SK-N-MC (cell line): ENCODE results near the gene C10orf71.

Experiments
- DNase-seq: peaks from one replicate; pipeline ENCODE4 v3.0.0-alpha.2; 2011; ENCODE audit warnings: low read depth, low spot score
- H3K27ac ChIP-seq: fragments of 200-600 bp; sonication (generic); 2 replicates; pipeline ENCODE4 v1.5.1; 2016; ENCODE audit warnings: mixed run types
- H3K36me3 ChIP-seq: fragments of 200-600 bp; sonication (generic); 2 replicates; pipeline ENCODE4 v1.6.1; 2017; ENCODE audit warnings: antibody characterized with exemption, low read length, mixed read lengths; ENCODE audit not compliant: insufficient read depth
- H3K4me3 ChIP-seq: fragments of 200-600 bp; sonication (generic); 2 replicates; pipeline ENCODE4 v1.5.1; 2016
- H3K9ac ChIP-seq: fragments of 200-600 bp; sonication (generic); 2 replicates; pipeline ENCODE4 v1.8.0; 2017; ENCODE audit warnings: mixed run types, mixed read lengths; ENCODE audit not compliant: insufficient read length
- H3K9me3 ChIP-seq: fragments of 200-600 bp; sonication (generic); 2 replicates; pipeline ENCODE4 v1.6.1; 2017; ENCODE audit warnings: low read depth, mild to moderate bottlenecking, antibody characterized with exemption, low read length, moderate library complexity, mixed read lengths
- EZH2 ChIP-seq: fragments of 200-600 bp; sonication (generic); IDR thresholded peaks from one replicate; pipeline ENCODE4 v1.6.1; 2017; ENCODE audit warnings: antibody characterized with exemption
- FOXP2 ChIP-seq: optimal IDR thresholded peaks from 2 replicates; pipeline ENCODE3; 2011; ENCODE audit warnings: mild to moderate bottlenecking, moderate library complexity; ENCODE audit not compliant: insufficient read depth; ENCODE audit errors: extremely low read length, control extremely low read depth
- POLR2AphosphoS5 ChIP-seq: IDR thresholded peaks from 2 replicates; pipeline ENCODE4 v1.6.1; 2012; ENCODE audit warnings: mild to moderate bottlenecking, low read depth, low read length, borderline replicate concordance

The C10orf71 gene

DNA sequence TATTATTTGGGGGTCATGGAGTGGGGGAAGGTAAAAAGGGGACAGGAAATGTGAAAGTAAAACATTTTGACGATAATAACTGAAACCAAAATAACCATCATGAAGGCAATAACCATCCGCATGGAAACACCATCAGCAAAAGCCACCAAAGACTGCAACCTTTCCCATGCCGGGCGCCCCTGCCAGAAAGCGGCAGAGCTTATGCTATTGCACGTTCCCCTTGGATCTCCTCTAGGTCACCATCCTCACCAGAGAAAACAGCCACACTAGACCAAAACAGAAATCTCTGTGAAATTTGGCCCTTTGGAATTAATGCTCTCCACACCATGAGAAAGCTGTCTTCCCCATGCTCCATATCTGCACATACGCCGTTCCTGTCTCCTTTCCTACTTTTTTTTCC, 65.8 kb downstream of the C10orf71 start:
- Histone ChIP-seq H3K4me3 (no peak overlapping the region), H3K36me3 (no peaks in the 10 kb centered on the region)
- no peak for TF ChIP-seq FOXP2
- TF ChIP-seq EZH2, result no peak
- no peak for TF ChIP-seq POLR2AphosphoS5

GRCh38 chr10:49365275-49365674, 66.3 kb downstream of the C10orf71 start:
- no peak overlapping the region for H3K4me3 ChIP-seq
- no peak for TF ChIP-seq POLR2AphosphoS5
- no peak for TF ChIP-seq FOXP2
- no peak for TF ChIP-seq EZH2
- H3K9ac ChIP-seq, result no peak overlapping the region
- H3K36me3 ChIP-seq, result no peaks in the 10 kb centered on the region
- no peak for DNase-seq
- H3K9me3 ChIP-seq, result no peaks in the 10 kb centered on the region
- H3K27ac ChIP-seq, result no peak overlapping the region

More for the DNA sequence above, 65.8 kb downstream of the C10orf71 start:
- Histone ChIP-seq H3K9ac (no peak overlapping the region), H3K27ac (no peak overlapping the region), H3K9me3 (no peaks in the 10 kb centered on the region)
- DNase-seq, result no peak

DNA sequence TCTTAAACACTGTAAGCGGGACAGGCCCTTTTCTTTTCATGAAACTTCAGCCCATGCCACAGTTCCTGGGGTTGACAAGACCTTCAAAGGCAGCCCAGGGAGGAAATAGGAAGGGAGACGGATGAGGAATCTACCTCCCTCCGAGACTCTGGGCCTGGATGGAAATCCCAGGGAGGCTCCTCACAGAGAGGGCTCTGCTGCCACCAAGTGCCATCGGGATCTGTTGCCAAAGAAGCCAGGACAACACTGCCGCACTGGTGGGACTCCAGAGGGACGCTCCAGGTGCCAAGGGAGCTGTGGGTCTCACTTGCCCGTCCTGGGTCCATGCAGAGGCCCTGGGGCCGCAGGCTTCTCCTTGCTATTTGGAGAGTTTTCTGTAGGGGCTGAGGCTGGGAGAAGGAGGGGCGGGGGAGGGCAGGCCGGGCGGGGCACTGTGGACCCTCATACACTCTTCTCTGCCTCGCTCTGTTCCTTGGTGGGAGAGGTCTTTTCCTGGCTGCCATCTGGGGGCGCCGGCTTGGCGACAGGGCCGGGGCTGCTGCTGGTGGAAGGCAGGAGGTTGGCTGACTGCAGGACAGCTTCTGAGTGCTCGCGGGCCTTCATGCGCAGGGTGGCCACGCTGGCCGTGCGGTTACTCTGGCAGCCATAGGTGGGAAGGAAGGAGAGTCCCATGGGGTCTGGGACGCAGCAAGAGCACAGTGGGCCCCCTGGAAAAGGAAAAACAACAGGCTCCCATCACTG, 66.9 kb downstream of the C10orf71 start:
- H3K9me3 ChIP-seq, result no peaks in the 10 kb centered on the region
- H3K4me3 ChIP-seq, result no peak overlapping the region
- no peak overlapping the region for H3K9ac ChIP-seq
- no peak for TF ChIP-seq POLR2AphosphoS5
- TF ChIP-seq EZH2, result no peak
- TF ChIP-seq FOXP2, result no peak
- no peak overlapping the region for H3K27ac ChIP-seq
- DNase-seq, result no peak
- H3K36me3 ChIP-seq, result no peaks in the 10 kb centered on the region

- no peak overlapping the region for H3K9ac ChIP-seq
- no peaks in the 10 kb centered on the region for H3K9me3 ChIP-seq
- no peak overlapping the region for H3K4me3 ChIP-seq
- H3K27ac ChIP-seq, result no peak overlapping the region
- TF ChIP-seq FOXP2 (no peak), POLR2AphosphoS5 (no peak), EZH2 (no peak)
- DNase-seq, result no peak
- H3K36me3 ChIP-seq, result no peaks in the 10 kb centered on the region
These were observed 67.5 kb downstream of the C10orf71 start for GRCh38 chr10:49366460-49366859.

GRCh38 chr10:49367600-49367999, 68.6 kb downstream of the C10orf71 start:
- Histone ChIP-seq H3K9ac (no peak overlapping the region), H3K4me3 (no peak overlapping the region), H3K9me3 (no peaks in the 10 kb centered on the region), H3K36me3 (no peaks in the 10 kb centered on the region), H3K27ac (no peak overlapping the region)
- DNase-seq, result no peak
- no peak for TF ChIP-seq FOXP2
- no peak for TF ChIP-seq POLR2AphosphoS5
- no peak for TF ChIP-seq EZH2

DNA sequence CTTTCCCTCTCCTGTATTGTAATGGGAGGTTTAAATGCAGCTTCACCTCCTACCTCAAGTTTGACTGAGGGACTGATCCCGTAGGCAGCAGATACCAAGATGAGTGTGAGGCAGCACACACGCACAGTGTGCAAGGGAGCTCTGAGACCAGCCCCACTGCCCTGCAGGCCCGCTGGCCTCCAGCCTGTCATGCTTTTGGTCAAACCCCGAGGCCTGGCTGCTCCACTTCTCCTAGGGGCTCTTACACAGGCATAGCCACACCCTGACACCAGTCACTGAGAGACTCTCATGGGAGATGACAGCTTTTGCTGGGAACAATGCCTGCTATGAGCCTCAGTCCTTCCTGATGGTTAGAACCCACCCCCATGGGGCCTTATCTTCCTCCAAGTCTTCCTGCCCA, 69.3 kb downstream of the C10orf71 start:
- no peak for DNase-seq
- no peak overlapping the region for H3K9ac ChIP-seq
- no peak overlapping the region for H3K27ac ChIP-seq
- H3K9me3 ChIP-seq, result no peaks in the 10 kb centered on the region
- H3K4me3 ChIP-seq, result no peak overlapping the region
- H3K36me3 ChIP-seq, result no peaks in the 10 kb centered on the region
- TF ChIP-seq FOXP2, result no peak
- no peak for TF ChIP-seq EZH2
- TF ChIP-seq POLR2AphosphoS5, result no peak

DNA sequence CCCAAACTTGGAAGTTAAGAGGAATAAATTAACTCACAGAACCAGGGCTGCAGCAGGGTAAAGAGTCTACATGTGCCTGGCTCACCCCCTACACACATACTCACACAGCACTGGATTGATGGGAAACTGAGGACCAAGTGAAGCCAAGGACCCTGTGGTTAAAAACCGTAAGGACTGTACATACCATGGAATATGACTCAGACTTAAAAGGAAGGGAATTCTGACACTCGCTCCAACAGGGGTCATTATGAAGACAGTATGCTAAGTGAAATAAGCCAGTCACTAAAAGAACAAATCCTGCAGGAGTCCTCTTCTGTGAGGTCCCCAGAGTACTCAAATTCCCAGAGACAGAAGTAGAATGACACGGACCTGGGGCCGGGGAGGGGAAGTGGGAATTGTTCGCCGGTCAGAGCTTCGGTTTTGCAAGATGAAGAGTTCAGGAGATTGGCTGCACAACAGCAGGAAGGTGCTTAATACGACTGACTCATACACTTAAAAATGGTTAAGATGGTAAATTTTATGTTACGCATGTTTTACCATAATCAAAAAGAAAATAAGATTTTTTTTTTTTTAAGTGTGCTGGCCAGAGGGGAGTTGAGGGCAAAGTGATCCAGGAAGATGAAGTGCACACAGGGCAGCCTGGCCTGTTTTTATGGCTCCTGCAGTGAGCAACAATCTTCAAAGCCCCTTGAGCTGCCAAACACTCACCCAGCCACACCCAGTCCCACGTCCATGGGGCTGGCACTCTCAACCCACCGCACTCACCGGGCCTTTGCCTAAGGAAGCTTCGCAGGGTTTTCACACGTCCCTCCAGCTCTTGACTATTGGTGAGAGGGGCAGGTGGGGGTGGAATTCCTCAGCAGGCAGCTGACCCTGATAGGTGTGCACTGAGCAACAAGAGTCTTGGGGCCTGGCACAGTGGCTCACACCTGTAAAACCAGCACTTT, 70.5 kb downstream of the C10orf71 start:
- Histone ChIP-seq H3K9me3 (no peaks in the 10 kb centered on the region), H3K4me3 (no peak overlapping the region), H3K9ac (no peak overlapping the region), H3K27ac (no peak overlapping the region), H3K36me3 (no peaks in the 10 kb centered on the region)
- TF ChIP-seq POLR2AphosphoS5 (no peak), FOXP2 (no peak), EZH2 (no peak)
- DNase-seq, result no peak
